Peyer's patch (tissue), 4 donors: ENCODE results near the gene TTC9B.

ENCODE experiments used
- POLR2A ChIP-seq, 2 donors: fragments of 450-650 bp; IDR thresholded peaks; one replicate each; pipeline ENCODE4 v1.5.1; 2017; ENCODE audit warnings: antibody characterized with exemption in 2 of 2, mild to moderate bottlenecking in 2 of 2, moderate library complexity in 2 of 2
- TF ChIP-seq, protein P1 (sequence below), 6 experiments: fragments of 450-650 bp in 4 of 6; fragments of 200-600 bp in 2 of 6; sonication (generic) in 1 of 6; IDR thresholded peaks; one replicate each; pipeline ENCODE4 v1.5.1; 2017 to 2019; ENCODE audit warnings: antibody characterized with exemption in 6 of 6, mild to moderate bottlenecking in 3 of 6, moderate library complexity in 1 of 6

DNA sequence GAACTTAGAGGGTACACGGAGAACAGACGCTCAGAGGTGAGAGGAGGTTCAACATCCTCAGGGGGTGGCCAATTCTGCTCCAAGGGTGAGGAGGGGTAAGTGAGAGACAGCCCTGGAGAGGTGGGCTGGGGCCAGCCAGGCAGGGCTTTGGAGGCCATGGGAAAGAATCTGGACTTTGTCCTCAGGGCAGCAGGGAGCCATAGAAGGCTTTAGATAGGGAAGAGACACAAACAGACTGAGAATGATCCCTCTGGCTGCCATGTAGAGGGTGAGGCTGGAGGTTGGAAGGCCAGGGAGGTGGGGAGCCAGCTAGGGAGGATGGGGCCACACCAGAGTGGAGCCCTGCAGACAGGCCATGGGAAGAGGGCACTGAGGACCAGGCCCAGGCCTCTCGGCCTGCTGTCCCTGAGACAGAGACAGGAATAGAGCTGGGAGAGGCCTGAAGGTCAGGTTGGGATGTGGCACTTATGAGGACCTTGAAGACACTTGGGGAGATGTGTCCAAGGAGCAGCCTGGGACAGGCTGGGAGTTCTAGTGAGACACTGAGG, 37.5 kb upstream of the TTC9B start:
- TF ChIP-seq, protein P1, sequence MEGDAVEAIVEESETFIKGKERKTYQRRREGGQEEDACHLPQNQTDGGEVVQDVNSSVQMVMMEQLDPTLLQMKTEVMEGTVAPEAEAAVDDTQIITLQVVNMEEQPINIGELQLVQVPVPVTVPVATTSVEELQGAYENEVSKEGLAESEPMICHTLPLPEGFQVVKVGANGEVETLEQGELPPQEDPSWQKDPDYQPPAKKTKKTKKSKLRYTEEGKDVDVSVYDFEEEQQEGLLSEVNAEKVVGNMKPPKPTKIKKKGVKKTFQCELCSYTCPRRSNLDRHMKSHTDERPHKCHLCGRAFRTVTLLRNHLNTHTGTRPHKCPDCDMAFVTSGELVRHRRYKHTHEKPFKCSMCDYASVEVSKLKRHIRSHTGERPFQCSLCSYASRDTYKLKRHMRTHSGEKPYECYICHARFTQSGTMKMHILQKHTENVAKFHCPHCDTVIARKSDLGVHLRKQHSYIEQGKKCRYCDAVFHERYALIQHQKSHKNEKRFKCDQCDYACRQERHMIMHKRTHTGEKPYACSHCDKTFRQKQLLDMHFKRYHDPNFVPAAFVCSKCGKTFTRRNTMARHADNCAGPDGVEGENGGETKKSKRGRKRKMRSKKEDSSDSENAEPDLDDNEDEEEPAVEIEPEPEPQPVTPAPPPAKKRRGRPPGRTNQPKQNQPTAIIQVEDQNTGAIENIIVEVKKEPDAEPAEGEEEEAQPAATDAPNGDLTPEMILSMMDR (IDR thresholded peaks at IDR 0.05) = no peak
- no peak for TF ChIP-seq POLR2A (IDR thresholded peaks at IDR 0.05)
